ENCODE results near the gene COL4A2.

The COL4A2 gene

DNA sequence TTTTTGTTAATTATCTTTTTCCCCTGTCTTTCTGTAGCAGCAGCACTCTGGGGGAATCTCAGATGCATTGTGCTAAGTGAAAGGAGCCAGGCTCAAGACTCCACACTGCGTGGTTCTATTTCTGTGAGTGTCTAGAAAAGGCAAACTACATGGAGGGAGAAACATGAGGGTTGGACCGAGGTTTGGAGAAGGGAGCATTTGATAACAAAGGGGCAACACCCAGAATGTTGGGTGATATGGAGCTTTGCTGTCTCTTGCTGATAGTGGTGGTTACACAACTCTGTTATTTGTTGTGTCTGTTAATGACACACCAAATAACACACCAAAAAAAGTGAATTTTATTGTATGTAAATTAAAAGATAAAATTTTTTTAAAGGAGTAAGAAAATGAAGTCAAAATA lies 107.8 kb downstream of the COL4A2 start:
- TF ChIP-seq, protein P1, sequence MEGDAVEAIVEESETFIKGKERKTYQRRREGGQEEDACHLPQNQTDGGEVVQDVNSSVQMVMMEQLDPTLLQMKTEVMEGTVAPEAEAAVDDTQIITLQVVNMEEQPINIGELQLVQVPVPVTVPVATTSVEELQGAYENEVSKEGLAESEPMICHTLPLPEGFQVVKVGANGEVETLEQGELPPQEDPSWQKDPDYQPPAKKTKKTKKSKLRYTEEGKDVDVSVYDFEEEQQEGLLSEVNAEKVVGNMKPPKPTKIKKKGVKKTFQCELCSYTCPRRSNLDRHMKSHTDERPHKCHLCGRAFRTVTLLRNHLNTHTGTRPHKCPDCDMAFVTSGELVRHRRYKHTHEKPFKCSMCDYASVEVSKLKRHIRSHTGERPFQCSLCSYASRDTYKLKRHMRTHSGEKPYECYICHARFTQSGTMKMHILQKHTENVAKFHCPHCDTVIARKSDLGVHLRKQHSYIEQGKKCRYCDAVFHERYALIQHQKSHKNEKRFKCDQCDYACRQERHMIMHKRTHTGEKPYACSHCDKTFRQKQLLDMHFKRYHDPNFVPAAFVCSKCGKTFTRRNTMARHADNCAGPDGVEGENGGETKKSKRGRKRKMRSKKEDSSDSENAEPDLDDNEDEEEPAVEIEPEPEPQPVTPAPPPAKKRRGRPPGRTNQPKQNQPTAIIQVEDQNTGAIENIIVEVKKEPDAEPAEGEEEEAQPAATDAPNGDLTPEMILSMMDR (IDR thresholded peaks at IDR 0.05): no peak

DNA sequence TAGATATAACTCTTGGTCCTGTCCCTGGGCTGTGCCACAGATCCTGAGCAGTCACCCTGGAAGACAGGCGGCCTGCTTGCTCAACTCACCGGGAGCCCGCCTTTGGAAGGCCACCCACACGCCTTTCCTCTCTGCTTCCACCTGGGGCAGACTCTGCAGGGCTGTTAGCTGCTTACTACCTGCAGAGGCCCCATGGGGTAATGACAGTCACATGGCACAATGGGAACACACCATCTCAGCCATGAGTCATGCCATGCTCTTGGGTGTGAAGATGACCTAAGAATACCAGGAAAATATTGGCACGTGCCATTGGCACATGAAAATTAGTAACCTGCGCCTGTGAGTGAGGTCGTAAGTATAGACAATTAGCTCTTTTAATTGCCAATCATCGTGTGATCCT lies 108.6 kb downstream of the COL4A2 start:
- TF ChIP-seq, protein P1 (IDR thresholded peaks at IDR 0.05): no peak

DNA sequence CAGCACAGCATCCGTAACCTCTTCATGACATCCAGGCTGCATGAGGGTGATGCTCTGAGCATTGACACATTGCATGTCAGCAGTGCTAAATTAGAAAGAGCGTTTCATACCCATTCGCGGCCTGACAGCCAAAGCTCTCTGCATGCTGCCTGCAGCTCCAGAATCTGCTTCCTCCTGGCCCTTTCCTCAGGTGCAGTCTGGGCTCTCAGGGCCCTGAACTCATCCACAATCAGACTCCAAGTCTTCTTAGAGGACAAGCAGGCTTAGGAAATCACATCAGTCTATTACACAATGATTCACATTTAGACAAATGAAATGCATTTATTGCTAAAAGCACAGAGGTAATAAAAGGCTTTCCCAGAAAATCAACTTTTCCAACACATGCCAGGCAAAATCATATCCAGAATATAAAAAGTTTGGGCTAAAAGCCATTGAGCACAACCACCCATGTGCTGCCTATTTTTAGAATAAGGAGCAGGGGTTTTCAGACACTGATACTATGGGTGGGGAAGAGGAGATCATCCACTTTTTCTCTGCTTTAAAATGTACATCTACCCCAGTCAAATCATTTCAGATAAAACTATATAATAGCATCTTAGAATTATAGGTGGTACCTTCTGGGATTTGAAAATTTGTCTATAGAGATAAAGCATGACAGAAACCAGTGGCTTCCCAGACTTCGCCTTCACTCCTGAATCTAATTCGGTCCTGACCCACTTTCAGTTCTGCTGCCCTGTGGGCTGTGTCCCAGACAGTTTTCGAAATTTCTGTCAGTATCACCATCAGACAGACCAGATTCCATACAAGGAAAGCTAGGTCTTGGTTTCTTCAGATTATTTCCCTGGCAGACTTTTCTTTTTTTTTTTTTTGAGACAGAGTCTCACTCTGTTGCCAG lies 109.3 kb downstream of the COL4A2 start:
- TF ChIP-seq, protein P1 (IDR thresholded peaks at IDR 0.05): no peak

DNA sequence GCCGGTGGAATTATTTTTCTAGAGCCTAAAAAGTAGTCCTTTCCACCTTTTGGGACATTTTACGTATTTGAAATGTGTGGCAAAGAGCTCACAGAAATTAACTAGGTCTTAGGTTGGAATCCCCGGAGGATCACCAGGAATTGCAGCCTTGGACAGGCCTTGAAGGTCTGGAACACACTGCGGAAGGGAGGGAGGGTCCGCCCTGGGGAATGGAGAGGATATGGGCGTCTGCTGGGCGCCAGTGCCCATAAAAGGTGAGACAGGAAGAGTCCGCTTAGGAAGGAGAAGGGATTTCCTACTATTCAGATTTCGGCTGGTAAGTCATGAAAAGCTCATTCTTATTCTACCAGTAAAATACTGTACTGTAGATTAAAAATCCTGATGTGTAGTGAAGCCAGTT lies 111.9 kb downstream of the COL4A2 start:
- TF ChIP-seq, protein P1 (IDR thresholded peaks at IDR 0.05): no peak

DNA sequence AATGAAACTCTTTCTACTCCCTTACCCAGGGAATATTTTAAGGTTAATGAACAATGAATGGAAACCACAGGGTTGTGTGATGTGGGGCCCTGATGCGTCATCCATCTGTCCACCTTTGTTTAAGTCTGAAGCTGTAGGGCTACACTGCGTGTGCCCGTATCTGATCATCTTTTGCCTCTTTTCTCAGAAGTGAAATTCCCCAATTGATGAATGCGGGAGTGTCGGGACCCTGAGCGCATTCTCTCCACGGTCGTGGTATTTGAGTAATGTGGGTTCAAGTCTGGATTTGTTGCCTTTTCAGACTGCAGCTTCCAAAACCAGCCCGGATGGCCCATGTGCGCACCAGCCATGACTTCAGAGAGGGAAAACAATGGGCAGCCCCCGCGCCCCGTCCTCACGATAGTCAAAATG lies 112.3 kb downstream of the COL4A2 start:
- TF ChIP-seq, protein P1 (IDR thresholded peaks at IDR 0.05): no peak

DNA sequence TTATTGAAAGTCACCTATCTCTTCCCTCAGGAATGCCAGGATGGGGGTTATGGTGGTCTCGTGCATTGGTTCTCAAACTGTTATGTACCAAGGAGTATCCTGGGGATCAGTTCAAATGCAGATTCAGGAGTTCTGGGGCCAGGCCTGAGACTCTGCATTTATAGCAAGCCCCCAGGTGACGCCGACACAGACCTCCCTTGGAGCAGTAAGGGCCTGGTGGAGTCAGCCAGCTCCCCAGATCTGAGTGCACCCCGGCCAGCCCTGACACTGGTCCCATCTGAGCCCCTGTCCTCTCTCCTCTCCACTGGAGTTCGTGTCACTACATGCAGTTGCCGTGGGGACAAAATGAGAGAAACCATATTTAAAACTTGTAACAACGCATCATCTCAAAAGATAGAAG lies 112.9 kb downstream of the COL4A2 start:
- TF ChIP-seq, protein P1 (IDR thresholded peaks at IDR 0.05): no peak

DNA sequence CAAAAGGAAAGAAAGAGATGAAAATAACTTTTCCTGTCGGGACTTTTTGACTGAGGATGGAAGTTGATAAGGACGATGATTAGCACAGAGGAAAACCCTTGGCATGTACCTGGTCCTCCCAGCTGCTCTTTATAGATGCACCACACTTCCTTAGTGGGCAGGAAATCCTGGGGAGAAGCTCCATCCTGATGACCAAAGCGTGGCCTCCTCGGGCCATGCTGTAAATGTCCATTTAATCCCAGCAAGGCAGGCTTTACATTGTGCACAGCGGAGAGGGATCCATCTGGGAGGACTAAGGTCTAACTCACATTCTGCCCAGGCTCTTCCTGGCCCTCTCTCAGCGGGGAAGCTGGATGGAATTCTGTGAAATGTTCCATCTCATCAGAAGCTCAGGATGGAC lies 113.5 kb downstream of the COL4A2 start:
- TF ChIP-seq, protein P1 (IDR thresholded peaks at IDR 0.05): no peak
